Measurements from ENCODE around the gene ABI3BP.

- TF ChIP-seq POLR2A (IDR thresholded peaks at IDR 0.05; ENCODE audit: extremely low read depth, insufficient read length) = no peak
- TF ChIP-seq, protein P1, sequence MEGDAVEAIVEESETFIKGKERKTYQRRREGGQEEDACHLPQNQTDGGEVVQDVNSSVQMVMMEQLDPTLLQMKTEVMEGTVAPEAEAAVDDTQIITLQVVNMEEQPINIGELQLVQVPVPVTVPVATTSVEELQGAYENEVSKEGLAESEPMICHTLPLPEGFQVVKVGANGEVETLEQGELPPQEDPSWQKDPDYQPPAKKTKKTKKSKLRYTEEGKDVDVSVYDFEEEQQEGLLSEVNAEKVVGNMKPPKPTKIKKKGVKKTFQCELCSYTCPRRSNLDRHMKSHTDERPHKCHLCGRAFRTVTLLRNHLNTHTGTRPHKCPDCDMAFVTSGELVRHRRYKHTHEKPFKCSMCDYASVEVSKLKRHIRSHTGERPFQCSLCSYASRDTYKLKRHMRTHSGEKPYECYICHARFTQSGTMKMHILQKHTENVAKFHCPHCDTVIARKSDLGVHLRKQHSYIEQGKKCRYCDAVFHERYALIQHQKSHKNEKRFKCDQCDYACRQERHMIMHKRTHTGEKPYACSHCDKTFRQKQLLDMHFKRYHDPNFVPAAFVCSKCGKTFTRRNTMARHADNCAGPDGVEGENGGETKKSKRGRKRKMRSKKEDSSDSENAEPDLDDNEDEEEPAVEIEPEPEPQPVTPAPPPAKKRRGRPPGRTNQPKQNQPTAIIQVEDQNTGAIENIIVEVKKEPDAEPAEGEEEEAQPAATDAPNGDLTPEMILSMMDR (IDR thresholded peaks at IDR 0.05; ENCODE audit: low read depth, low read length) = no peak
These were observed 140.4 kb downstream of the ABI3BP start for GRCh38 chr3:100852840-100853239.

Data from NB4 (cell line).